Fibroblast of pulmonary artery (primary cell): Measurements from ENCODE around the gene IL21R.

ENCODE experiments used
- DNase-seq: peaks from one replicate; pipeline ENCODE4 v3.0.0-alpha.2; 2010; ENCODE audit warnings: low read depth
- H3K4me3 ChIP-seq: replicated peaks from 2 replicates; pipeline ENCODE4 v1.5.1; 2011; ENCODE audit warnings: low read depth, mild to moderate bottlenecking, control low read depth, low read length, moderate library complexity
- CTCF ChIP-seq: IDR thresholded peaks from 2 replicates; pipeline ENCODE4 v1.5.1; 2011; ENCODE audit warnings: mild to moderate bottlenecking, control low read depth, low read length, inconsistent platforms; ENCODE audit errors: missing control alignments

Gene IL21R

GRCh38 chr16:27462846-27463682 lies 61.1 kb downstream of the IL21R start:
- no peak for TF ChIP-seq CTCF
- DNase-seq = no peak
- no peak overlapping the region for H3K4me3 ChIP-seq

GRCh38 chr16:27463741-27464591 lies 62.0 kb downstream of the IL21R start:
- DNase-seq = no peak
- no peak overlapping the region for H3K4me3 ChIP-seq
- TF ChIP-seq CTCF = no peak

- TF ChIP-seq CTCF = no peak
- H3K4me3 ChIP-seq = no peak overlapping the region
- no peak for DNase-seq
Observed at GRCh38 chr16:27464626-27465482, 62.9 kb downstream of the IL21R start.

GRCh38 chr16:27465483-27465879 lies 63.5 kb downstream of the IL21R start:
- TF ChIP-seq CTCF = no peak
- no peak overlapping the region for H3K4me3 ChIP-seq
- DNase-seq = no peak

GRCh38 chr16:27468941-27469531 lies 67.1 kb downstream of the IL21R start:
- no peak for TF ChIP-seq CTCF
- DNase-seq = no peak
- H3K4me3 ChIP-seq = no peak overlapping the region
